Progenitor cell of endocrine pancreas (in vitro differentiated cells): ENCODE results near the gene OSTM1. TPM values are rescaled to one million over a fixed set of nuclear protein-coding genes. Genes with fewer than 3 reads are reported as not detected.

Source experiments
- DNase-seq: peaks from one replicate; pipeline ENCODE4 v3.0.0; 2021; ENCODE audit warnings: low spot score; ENCODE audit not compliant: unreplicated experiment
- H3K27ac Mint-ChIP-seq: 2 replicates; pipeline ENCODE4 v1.8.0; 2021; ENCODE audit warnings: mild to moderate bottlenecking, moderate library complexity, mixed read lengths
- H3K27me3 Mint-ChIP-seq: 2 replicates; pipeline ENCODE4 v1.8.0; 2021; ENCODE audit warnings: mixed read lengths
- H3K36me3 Mint-ChIP-seq: 2 replicates; pipeline ENCODE4 v1.8.0; 2022; ENCODE audit warnings: mixed read lengths; ENCODE audit not compliant: insufficient read depth
- H3K4me1 Mint-ChIP-seq: 2 replicates; pipeline ENCODE4 v1.8.0; 2021; ENCODE audit warnings: low read depth, mixed read lengths
- H3K4me3 Mint-ChIP-seq: 2 replicates; pipeline ENCODE4 v1.8.0; 2021; ENCODE audit warnings: low read depth, mild to moderate bottlenecking, moderate library complexity, mixed read lengths
- H3K9me3 Mint-ChIP-seq: 2 replicates; pipeline ENCODE4 v1.8.0; 2021; ENCODE audit warnings: low read depth, mixed read lengths
- CTCF ChIP-seq: fragments of 200-600 bp; sonication (generic); IDR thresholded peaks from one replicate; pipeline ENCODE4 v1.5.0; 2021; ENCODE audit warnings: antibody characterized with exemption, mild to moderate bottlenecking; ENCODE audit not compliant: unreplicated experiment
- total RNA-seq: library from RNA; stranded (reverse); gene quantifications from 2 replicates; pipeline ENCODE4 v1.2.1, GENCODE V29; 2021

OSTM1 gene
- total RNA-seq, 1 donor from 2014 or later = 8.2 TPM

GRCh38 chr6:108071736-108072276 lies 2.7 kb downstream of the OSTM1 start:
- no peak overlapping the region for H3K27ac Mint-ChIP-seq
- TF ChIP-seq CTCF = no peak
- H3K9me3 Mint-ChIP-seq = no peaks in the 10 kb centered on the region
- H3K36me3 Mint-ChIP-seq = peaks cover 2% of the 10 kb centered on the region
- DNase-seq = no peak
- no peak overlapping the region for H3K4me3 Mint-ChIP-seq
- H3K4me1 Mint-ChIP-seq = peaks cover 10% of the 10 kb centered on the region
- peaks cover under 1% of the 10 kb centered on the region for H3K27me3 Mint-ChIP-seq

- Mint-ChIP-seq H3K27me3 (no peaks in the 10 kb centered on the region), H3K4me1 (peaks cover 6% of the 10 kb centered on the region), H3K27ac (no peak overlapping the region), H3K36me3 (peaks cover 2% of the 10 kb centered on the region), H3K9me3 (no peaks in the 10 kb centered on the region), H3K4me3 (no peak overlapping the region)
- no peak for DNase-seq
- TF ChIP-seq CTCF = no peak
These were observed 5.9 kb downstream of the OSTM1 start for GRCh38 chr6:108068618-108069017.

GRCh38 chr6:108068182-108068581 lies 6.4 kb downstream of the OSTM1 start:
- no peak for TF ChIP-seq CTCF
- Mint-ChIP-seq H3K4me1 (peaks cover 1% of the 10 kb centered on the region), H3K9me3 (no peaks in the 10 kb centered on the region), H3K4me3 (no peak overlapping the region), H3K36me3 (peaks cover under 1% of the 10 kb centered on the region), H3K27ac (no peak overlapping the region), H3K27me3 (no peaks in the 10 kb centered on the region)
- DNase-seq = no peak

GRCh38 chr6:108052706-108053105 lies 21.8 kb downstream of the OSTM1 start:
- Mint-ChIP-seq H3K36me3 (peaks cover 7% of the 10 kb centered on the region), H3K27ac (no peak overlapping the region), H3K9me3 (no peaks in the 10 kb centered on the region), H3K4me3 (no peak overlapping the region), H3K4me1 (no peaks in the 10 kb centered on the region), H3K27me3 (no peaks in the 10 kb centered on the region)
- no peak for TF ChIP-seq CTCF
- no peak for DNase-seq

GRCh38 chr6:108051481-108051880 lies 23.1 kb downstream of the OSTM1 start:
- Mint-ChIP-seq H3K36me3 (peaks cover 8% of the 10 kb centered on the region), H3K4me3 (no peak overlapping the region), H3K27me3 (no peaks in the 10 kb centered on the region), H3K27ac (no peak overlapping the region), H3K9me3 (no peaks in the 10 kb centered on the region), H3K4me1 (no peaks in the 10 kb centered on the region)
- DNase-seq = no peak
- TF ChIP-seq CTCF = no peak
